ENCODE results near the gene ATG4C.

DNA sequence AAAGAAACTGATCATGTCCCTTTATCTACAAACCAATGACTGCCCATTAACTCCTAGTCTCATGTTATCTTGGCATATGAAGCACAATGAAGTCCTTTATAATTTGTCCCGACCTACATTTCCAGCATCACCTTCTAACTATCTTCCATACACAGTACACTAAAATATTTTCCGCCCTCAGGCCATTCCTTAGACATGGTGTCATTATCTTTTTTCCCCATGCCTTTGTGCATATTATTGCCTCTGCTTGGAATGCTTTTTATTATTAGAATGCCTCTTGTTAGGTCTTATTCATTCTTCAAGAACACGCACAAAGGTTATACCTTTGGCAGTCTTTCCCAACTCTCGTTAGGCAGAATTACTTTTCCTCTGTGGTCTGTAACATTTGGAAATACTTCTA is 39.6 kb downstream of the ATG4C start:
- TF ChIP-seq, protein P1, sequence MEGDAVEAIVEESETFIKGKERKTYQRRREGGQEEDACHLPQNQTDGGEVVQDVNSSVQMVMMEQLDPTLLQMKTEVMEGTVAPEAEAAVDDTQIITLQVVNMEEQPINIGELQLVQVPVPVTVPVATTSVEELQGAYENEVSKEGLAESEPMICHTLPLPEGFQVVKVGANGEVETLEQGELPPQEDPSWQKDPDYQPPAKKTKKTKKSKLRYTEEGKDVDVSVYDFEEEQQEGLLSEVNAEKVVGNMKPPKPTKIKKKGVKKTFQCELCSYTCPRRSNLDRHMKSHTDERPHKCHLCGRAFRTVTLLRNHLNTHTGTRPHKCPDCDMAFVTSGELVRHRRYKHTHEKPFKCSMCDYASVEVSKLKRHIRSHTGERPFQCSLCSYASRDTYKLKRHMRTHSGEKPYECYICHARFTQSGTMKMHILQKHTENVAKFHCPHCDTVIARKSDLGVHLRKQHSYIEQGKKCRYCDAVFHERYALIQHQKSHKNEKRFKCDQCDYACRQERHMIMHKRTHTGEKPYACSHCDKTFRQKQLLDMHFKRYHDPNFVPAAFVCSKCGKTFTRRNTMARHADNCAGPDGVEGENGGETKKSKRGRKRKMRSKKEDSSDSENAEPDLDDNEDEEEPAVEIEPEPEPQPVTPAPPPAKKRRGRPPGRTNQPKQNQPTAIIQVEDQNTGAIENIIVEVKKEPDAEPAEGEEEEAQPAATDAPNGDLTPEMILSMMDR (IDR thresholded peaks at IDR 0.05; ENCODE audit: poor library complexity) = no peak
- no peak for TF ChIP-seq EZH2 (IDR thresholded peaks at IDR 0.05; ENCODE audit: borderline replicate concordance)
- no peak for TF ChIP-seq EZH2phosphoT487 (IDR thresholded peaks at IDR 0.05; ENCODE audit: low read depth, severe bottlenecking, unreplicated experiment)
